Endothelial cell of umbilical vein (primary cell): ENCODE measurements around the gene IMPDH2. TPM values are rescaled to one million over a fixed set of nuclear protein-coding genes. Genes with fewer than 3 reads are reported as not detected.

Experiments
- BruUV-seq: library from RNA; stranded (reverse); fragments of 400-500 nt; replicated peaks from 2 replicates; lab custom pipeline; 2021; lab: Mats Ljungman, UMichigan
- CTCF ChIA-PET: fragments of 300-600, 350-600 bp; sonication (Branson Sonifier 250); formaldehyde crosslinking; loops from one replicate; lab custom pipeline; 2021; ENCODE audit warnings: antibody characterized with exemption, inconsistent platforms; lab: Charles Lee
- POLR2A ChIA-PET: fragments of 300-600, 350-600 bp; sonication (Branson Sonifier 250); formaldehyde crosslinking; loops from one replicate; lab custom pipeline; 2021; ENCODE audit warnings: antibody characterized with exemption, inconsistent platforms; lab: Charles Lee
- DNase-seq: peaks from one replicate; pipeline ENCODE4 v3.0.0-alpha.2; 2011; ENCODE audit warnings: low read depth, low spot score
- FAIRE-seq: peaks from 2 replicates; lab custom pipeline; 2011; peaks lifted over from hg19 to GRCh38; lab: Jason Lieb, UNC
- H2AFZ ChIP-seq: 2 replicates; pipeline ENCODE4 v1.6.0; 2012; ENCODE audit warnings: low read depth, low read length, control low read depth, inconsistent platforms
- H3K27ac ChIP-seq: 2 replicates; pipeline ENCODE4 v1.5.1; 2011; ENCODE audit warnings: low read depth, mild to moderate bottlenecking, control low read depth, low read length, moderate library complexity; ENCODE audit not compliant: insufficient read depth
- H3K27me3 ChIP-seq, 2 experiments: 2 replicates each; pipeline versions ENCODE4 v1.6.0 to v1.6.1; 2011; ENCODE audit warnings: low read length in 2 of 2, mixed read lengths in 1 of 2; ENCODE audit not compliant: control insufficient read depth in 2 of 2, insufficient read depth in 2 of 2
- H3K36me3 ChIP-seq, 2 experiments: 2 replicates in 1 of 2; 3 replicates in 1 of 2; pipeline ENCODE4 v1.5.1; 2011; ENCODE audit warnings: low read length in 2 of 2, mild to moderate bottlenecking in 1 of 2, moderate library complexity in 1 of 2; ENCODE audit not compliant: control insufficient read depth in 2 of 2, insufficient read depth in 2 of 2; ENCODE audit errors: extremely low read depth in 1 of 2
- H3K4me1 ChIP-seq: 3 replicates; pipeline ENCODE4 v1.5.1; 2011; ENCODE audit warnings: mild to moderate bottlenecking, low read length; ENCODE audit not compliant: control insufficient read depth, insufficient read depth; ENCODE audit errors: extremely low read depth
- H3K4me2 ChIP-seq: 2 replicates; pipeline ENCODE4 v1.6.1; 2011; ENCODE audit warnings: low read length, control low read depth, mixed read lengths; ENCODE audit not compliant: insufficient read depth
- H3K4me3 ChIP-seq, 3 experiments: fragments of 200-600 bp in 1 of 3; sonication (generic), shearing (Covaris generic) in 1 of 3; replicated peaks in 1 of 3; 2 replicates each; pipeline ENCODE4 v1.5.1; 2011 to 2016; ENCODE audit warnings: control low read depth in 3 of 3, low read length in 3 of 3, mild to moderate bottlenecking in 2 of 3, inconsistent platforms in 1 of 3, low read depth in 1 of 3, moderate library complexity in 1 of 3; ENCODE audit not compliant: insufficient read depth in 1 of 3
- H3K79me2 ChIP-seq: 2 replicates; pipeline ENCODE4 v1.6.0; 2012; ENCODE audit warnings: low read length, inconsistent platforms; ENCODE audit not compliant: control insufficient read depth, insufficient read depth
- H3K9ac ChIP-seq: replicated peaks from 2 replicates; pipeline ENCODE3; 2011; ENCODE audit warnings: low read length, control low read depth; ENCODE audit not compliant: insufficient read depth; ENCODE audit errors: extremely low read depth
- H3K9me1 ChIP-seq: replicated peaks from 3 replicates; pipeline ENCODE4 v1.6.0; 2011; ENCODE audit warnings: mild to moderate bottlenecking, low read length; ENCODE audit not compliant: control insufficient read depth, insufficient read depth; ENCODE audit errors: extremely low read depth
- H3K9me3 ChIP-seq: replicated peaks from 2 replicates; pipeline ENCODE4 v1.5.1; 2012; ENCODE audit warnings: low read length, inconsistent platforms; ENCODE audit not compliant: control insufficient read depth, insufficient read depth
- H4K20me1 ChIP-seq: replicated peaks from 2 replicates; pipeline ENCODE3; 2011; ENCODE audit warnings: mild to moderate bottlenecking, low read length; ENCODE audit not compliant: control insufficient read depth, insufficient read depth; ENCODE audit errors: extremely low read depth
- CTCF ChIP-seq, 2 donors: IDR thresholded peaks; 1 replicate in 1 of 2; 2 replicates in 1 of 2; pipeline ENCODE4 v1.5.1; 2011; ENCODE audit warnings: low read length in 2 of 2, mild to moderate bottlenecking in 2 of 2, moderate library complexity in 2 of 2, control low read depth in 1 of 2, inconsistent platforms in 1 of 2, low read depth in 1 of 2; ENCODE audit not compliant: insufficient read depth in 1 of 2; ENCODE audit errors: extremely low read depth in 1 of 2
- FOS ChIP-seq: IDR thresholded peaks from 2 replicates; pipeline ENCODE4 v1.6.1; 2011; ENCODE audit warnings: mild to moderate bottlenecking, low read length, moderate library complexity, borderline replicate concordance; ENCODE audit not compliant: insufficient read depth
- MAX ChIP-seq: IDR thresholded peaks from 2 replicates; pipeline ENCODE4 v1.6.1; 2011; ENCODE audit not compliant: insufficient read depth, insufficient read length
- MYC ChIP-seq: IDR thresholded peaks from one replicate; pipeline ENCODE4 v1.6.1; 2011; ENCODE audit warnings: mild to moderate bottlenecking, low read depth, low read length
- POLR2A ChIP-seq: IDR thresholded peaks from 2 replicates; pipeline ENCODE4 v1.6.1; 2012; ENCODE audit warnings: low read depth, mild to moderate bottlenecking, control low read depth, low read length
- POLR2AphosphoS5 ChIP-seq: IDR thresholded peaks from 2 replicates; pipeline ENCODE4 v1.6.1; 2012; ENCODE audit warnings: low read depth, mild to moderate bottlenecking, control low read depth, low read length, moderate library complexity; ENCODE audit not compliant: insufficient read depth
- dilution Hi-C: fragments of 300-500 bp; cut with MboI; formaldehyde crosslinking; loops from one replicate; pipeline ENCODE4 v1.15.0; 2019; ENCODE audit warnings: low sequenced_read_pairs; ENCODE audit not compliant: extremely low pct_ligation_motif_present
- intact Hi-C: fragments of 100-400 bp; cut with micrococcal nuclease; formaldehyde crosslinking; loops from one replicate; pipeline ENCODE4 v1.10.0; 2022
- polyA plus RNA-seq, 4 experiments: library from polyadenylated mRNA; depleted of rRNA in 3 of 4; stranded (reverse) in 3 of 4; unstranded in 1 of 4; fragments of >200 nt; gene quantifications; 2 replicates each; pipeline versions ENCODE4 v1.2.1 to v1.2.3, GENCODE V29; 2011 to 2012; ENCODE audit warnings: missing spikeins in 1 of 4
- total RNA-seq: library from RNA; stranded (reverse); gene quantifications from 2 replicates; pipeline ENCODE4 v1.2.3, GENCODE V29; 2021

Gene IMPDH2
- total and polyA plus RNA-seq, 2 donors (not counting 3 experiments of a cell fraction or from before 2014, with no cell fraction given), result 167 to 189 TPM

GRCh38 chr3:49020330-49021212 is 8.6 kb downstream of the IMPDH2 start:
- DNase-seq (peak; percentile 23), FAIRE-seq (peak; percentile 64)
- peaks cover 31% of the 10 kb centered on the region for H3K4me1 ChIP-seq
- H4K20me1 ChIP-seq, result no peaks in the 10 kb centered on the region
- H3K4me2 ChIP-seq, result peak overlapping the region; percentile 54
- ChIA-PET CTCF (interaction anchor here (0.6 to 8.3 kb wide), 7 partner anchors 9 to 429 kb away, joined by 3 to 127 read pairs (median 3); partner anchors contain the start of genes P4HTM and WDR6), POLR2A (interaction anchor here (0.6 to 3.8 kb wide), 10 partner anchors 9 to 352 kb away, joined by 3 to 19 read pairs (median 6); partner anchors contain the start of genes IMPDH2, P4HTM, QRICH1 and WDR6)
- BruUV-seq, result TSS peak; percentile 60
- H3K4me3 ChIP-seq, result peak overlapping the region; percentile 56 to 59 (median 57)
- H3K27ac ChIP-seq, result peak overlapping the region; percentile 95
- TF ChIP-seq CTCF (IDR thresholded peaks at IDR 0.05; ENCODE audit: extremely low read depth in 1 of 2, insufficient read depth in 1 of 2, low read depth in 1 of 2, low read length in 2 of 2), result no peak
- no peak for TF ChIP-seq POLR2A
- no peak for TF ChIP-seq MAX
- TF ChIP-seq POLR2AphosphoS5, result no peak
- no peak for TF ChIP-seq MYC
- no peak for TF ChIP-seq FOS
- H3K36me3 ChIP-seq, result peaks cover 7 to 29% of the 10 kb centered on the region in 2 experiments
- no peaks in the 10 kb centered on the region for H3K9me3 ChIP-seq
- no peaks in the 10 kb centered on the region for H3K9me1 ChIP-seq
- H3K27me3 ChIP-seq, result no peaks in the 10 kb centered on the region
- H2AFZ ChIP-seq, result peak overlapping the region; percentile 59
- dilution Hi-C loops, result no loop called here
- H3K79me2 ChIP-seq, result peaks cover 31% of the 10 kb centered on the region
- intact Hi-C loops, result loop anchor here (1.0 kb wide), 3 partner anchors 13 to 74 kb away; partner anchors contain the start of genes QRICH1 and WDR6
- H3K9ac ChIP-seq, result peak overlapping the region; percentile 96
